ENCODE data around the gene NRG3. TPM values are rescaled to one million over a fixed set of nuclear protein-coding genes. Genes with fewer than 3 reads are reported as not detected.

NRG3 gene
- total and polyA plus RNA-seq, 9 donors = 0.04 to 4.5 (median 0.15) TPM; not detected in 2

GRCh38 chr10:82463614-82464013, 588.6 kb downstream of the NRG3 start:
- no peak overlapping the region for H3K27ac ChIP-seq
- intact Hi-C loops (cut with DNase I) = no loop called here
- TF ChIP-seq POLR2A (IDR thresholded peaks at IDR 0.05) (no peak), EP300 (IDR thresholded peaks at IDR 0.05) (no peak), CTCF (IDR thresholded peaks at IDR 0.05) (no peak)
- DNase-seq = no peak
- no peak overlapping the region for H3K4me3 ChIP-seq
- no peaks in the 10 kb centered on the region for H3K4me1 ChIP-seq (ENCODE audit: insufficient read depth)
- 77 to 85% (median 83%) methylated on average over 1 of the region's 1 CpG for WGBS, 3 donors
- no peaks in the 10 kb centered on the region for H3K36me3 ChIP-seq
- no peaks in the 10 kb centered on the region for H3K9me3 ChIP-seq
- no peaks in the 10 kb centered on the region for H3K27me3 ChIP-seq

GRCh38 chr10:82464191-82464818, 589.3 kb downstream of the NRG3 start:
- no peaks in the 10 kb centered on the region for H3K9me3 ChIP-seq
- no peak overlapping the region for H3K4me3 ChIP-seq
- no peaks in the 10 kb centered on the region for H3K4me1 ChIP-seq (ENCODE audit: insufficient read depth)
- no peaks in the 10 kb centered on the region for H3K36me3 ChIP-seq
- H3K27me3 ChIP-seq = no peaks in the 10 kb centered on the region
- 34 to 65% (median 36%) methylated on average over 6 of the region's 6 CpGs for WGBS, 3 donors
- no peak overlapping the region for H3K27ac ChIP-seq
- DNase-seq = no peak
- intact Hi-C loops (cut with DNase I) = no loop called here
- TF ChIP-seq CTCF (IDR thresholded peaks at IDR 0.05) (no peak), POLR2A (IDR thresholded peaks at IDR 0.05) (no peak), EP300 (IDR thresholded peaks at IDR 0.05) (no peak)

- H3K9me3 ChIP-seq = no peaks in the 10 kb centered on the region
- intact Hi-C loops (cut with DNase I) = no loop called here
- no peak overlapping the region for H3K27ac ChIP-seq
- TF ChIP-seq CTCF (IDR thresholded peaks at IDR 0.05) (no peak), POLR2A (IDR thresholded peaks at IDR 0.05) (no peak), EP300 (IDR thresholded peaks at IDR 0.05) (no peak)
- no peaks in the 10 kb centered on the region for H3K4me1 ChIP-seq (ENCODE audit: insufficient read depth)
- no peaks in the 10 kb centered on the region for H3K27me3 ChIP-seq
- no peak overlapping the region for H3K4me3 ChIP-seq
- DNase-seq = no peak
- WGBS, 3 donors = 55 to 64% (median 60%) methylated on average over 5 of the region's 5 CpGs
- H3K36me3 ChIP-seq = no peaks in the 10 kb centered on the region
Observed at GRCh38 chr10:82464966-82465365, 590.0 kb downstream of the NRG3 start.

- WGBS, 3 donors = 59 to 79% (median 72%) methylated on average over 1 of the region's 1 CpG
- H3K27me3 ChIP-seq = no peaks in the 10 kb centered on the region
- intact Hi-C loops (cut with DNase I) = no loop called here
- DNase-seq = no peak
- H3K9me3 ChIP-seq = no peaks in the 10 kb centered on the region
- H3K27ac ChIP-seq = no peak overlapping the region
- H3K4me1 ChIP-seq (ENCODE audit: insufficient read depth) = no peaks in the 10 kb centered on the region
- TF ChIP-seq CTCF (IDR thresholded peaks at IDR 0.05) = no peak
- TF ChIP-seq POLR2A (IDR thresholded peaks at IDR 0.05) = no peak
- TF ChIP-seq EP300 (IDR thresholded peaks at IDR 0.05) = no peak
- no peak overlapping the region for H3K4me3 ChIP-seq
- H3K36me3 ChIP-seq = no peaks in the 10 kb centered on the region
Observed at GRCh38 chr10:82468453-82468852, 593.5 kb downstream of the NRG3 start.

Measured in ovary (tissue), 9 donors.